ENCODE data around the gene PLXNA2.

GRCh38 chr1:208243967-208244916 lies at the start of gene PLXNA2:
- TF ChIP-seq CTCF (IDR thresholded peaks at IDR 0.05) (peak in 1 of 7 experiments; percentile 13), POLR2A (IDR thresholded peaks at IDR 0.05) (peak; percentile 71 to 83 (median 80))

All from body of pancreas (tissue), 4 donors.